ENCODE measurements around the gene RNF224. TPM values are rescaled to one million over a fixed set of nuclear protein-coding genes. Genes with fewer than 3 reads are reported as not detected.
"Not testable (repeated sequence)": the region's sequence is repeated elsewhere in the genome, so short reads cannot be mapped to it uniquely, and the experiment has no call there.

The RNF224 gene
- polyA plus RNA-seq, 4 donors = 0.03 to 83.7 TPM; not detected in 2

DNA sequence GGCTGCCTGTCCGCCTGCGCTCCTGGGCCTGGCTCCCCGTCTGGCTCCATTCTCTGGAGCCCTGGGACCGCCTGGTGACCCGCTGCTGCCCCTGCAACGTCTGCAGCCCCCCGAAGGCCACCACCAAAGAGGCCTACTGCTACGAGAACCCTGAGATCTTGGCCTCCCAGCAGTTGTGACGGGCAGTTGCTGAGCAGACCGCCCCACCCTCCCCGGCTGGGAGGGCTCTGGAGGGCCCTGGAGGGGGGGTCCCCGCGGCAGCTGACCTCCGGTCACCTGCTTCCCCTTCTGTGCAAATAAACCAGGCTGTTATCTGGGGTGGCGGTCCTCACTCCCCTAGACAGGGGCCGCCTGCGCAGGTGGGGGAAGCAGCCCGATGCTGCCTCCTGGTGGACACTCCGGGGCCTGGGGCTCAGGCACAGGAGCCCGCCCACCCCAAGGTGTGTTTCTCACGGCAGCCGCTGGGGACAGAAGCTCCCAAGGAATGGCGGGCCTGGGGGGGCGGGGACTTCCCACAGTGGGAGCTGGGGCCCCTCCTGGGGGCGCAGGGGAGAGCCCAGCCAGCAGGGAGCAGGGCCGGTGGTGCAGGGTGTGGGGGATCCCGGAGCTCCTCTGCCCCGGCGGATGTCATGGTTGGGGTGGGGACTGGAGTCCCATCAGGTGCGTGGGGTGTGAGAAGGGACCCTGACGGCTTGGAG lies 9.1 kb downstream of the RNF224 start:
- WGBS, 3 donors = 4 to 18% (median 9%) methylated on average over 19 to 31 of the region's 31 CpGs
- FAIRE-seq (no peak), DNase-seq (peak; percentile 85 to 99)
- peak overlapping the region in 1 of 3 donors; percentile 90 for H3K27ac ChIP-seq (ENCODE audit: low read depth in 1 of 3, low read length in 2 of 3)
- peak overlapping the region in 1 of 3 donors; percentile 73 for H3K4me3 ChIP-seq (ENCODE audit: low read depth in 1 of 3, low read length in 3 of 3)
- no peaks in the 10 kb centered on the region for H3K27me3 ChIP-seq (ENCODE audit: control insufficient read depth in 3 of 3, insufficient read depth in 3 of 3, low read length in 3 of 3)
- peaks cover 0 to 53% (median 0%) of the 10 kb centered on the region in 3 donors for H3K36me3 ChIP-seq (ENCODE audit: control insufficient read depth in 3 of 3, insufficient read depth in 2 of 3, low read depth in 1 of 3, low read length in 3 of 3)
- no peaks in the 10 kb centered on the region for H3K9me3 ChIP-seq (ENCODE audit: control insufficient read depth in 2 of 2, insufficient read depth in 1 of 2, low read depth in 1 of 2, low read length in 1 of 2)
- peaks cover 0 to 58% (median 3%) of the 10 kb centered on the region in 3 donors for H3K4me1 ChIP-seq (ENCODE audit: control insufficient read depth in 3 of 3, insufficient read depth in 2 of 3, low read depth in 1 of 3, low read length in 2 of 3)

DNA sequence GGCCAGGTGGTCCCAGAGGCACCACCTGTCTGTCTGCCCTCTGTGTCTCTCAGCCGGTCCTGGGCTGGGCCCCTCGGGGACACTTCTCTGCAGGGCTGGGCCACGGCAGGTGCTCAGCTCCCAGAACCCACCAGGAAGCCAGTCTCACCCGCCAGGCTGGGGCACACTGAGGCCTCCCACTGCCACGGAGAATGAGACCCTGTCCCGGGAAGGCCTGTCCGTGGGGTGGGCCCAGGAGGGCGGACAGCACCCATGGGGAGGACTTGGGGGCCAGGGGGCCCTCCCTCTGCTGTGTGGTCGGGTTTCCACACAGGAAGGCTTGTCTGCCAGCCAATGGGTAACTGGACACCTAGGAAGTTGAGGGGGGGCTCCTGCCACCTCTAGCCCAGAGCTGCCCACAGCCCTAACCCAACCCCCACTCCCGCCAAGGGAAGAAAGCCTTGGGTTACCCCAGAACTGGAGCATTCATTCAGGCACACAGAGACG lies 9.7 kb downstream of the RNF224 start:
- no peak for DNase-seq
- WGBS, 3 donors = 25 to 35% (median 30%) methylated on average over 10 to 11 of the region's 11 CpGs
- Histone ChIP-seq H3K4me3 (ENCODE audit: low read depth in 1 of 3, low read length in 3 of 3) (peak overlapping the region in 1 of 3 donors; percentile 73), H3K4me1 (ENCODE audit: control insufficient read depth in 3 of 3, insufficient read depth in 2 of 3, low read depth in 1 of 3, low read length in 2 of 3) (peaks cover 0 to 52% (median 3%) of the 10 kb centered on the region in 3 donors), H3K27ac (ENCODE audit: low read depth in 1 of 3, low read length in 2 of 3) (peak overlapping the region in 1 of 3 donors; percentile 76), H3K36me3 (ENCODE audit: control insufficient read depth in 3 of 3, insufficient read depth in 2 of 3, low read depth in 1 of 3, low read length in 3 of 3) (peaks cover 0 to 51% (median under 1%) of the 10 kb centered on the region in 3 donors), H3K27me3 (ENCODE audit: control insufficient read depth in 3 of 3, insufficient read depth in 3 of 3, low read length in 3 of 3) (no peaks in the 10 kb centered on the region), H3K9me3 (ENCODE audit: control insufficient read depth in 2 of 2, insufficient read depth in 1 of 2, low read depth in 1 of 2, low read length in 1 of 2) (no peaks in the 10 kb centered on the region)
- no peak for FAIRE-seq

DNA sequence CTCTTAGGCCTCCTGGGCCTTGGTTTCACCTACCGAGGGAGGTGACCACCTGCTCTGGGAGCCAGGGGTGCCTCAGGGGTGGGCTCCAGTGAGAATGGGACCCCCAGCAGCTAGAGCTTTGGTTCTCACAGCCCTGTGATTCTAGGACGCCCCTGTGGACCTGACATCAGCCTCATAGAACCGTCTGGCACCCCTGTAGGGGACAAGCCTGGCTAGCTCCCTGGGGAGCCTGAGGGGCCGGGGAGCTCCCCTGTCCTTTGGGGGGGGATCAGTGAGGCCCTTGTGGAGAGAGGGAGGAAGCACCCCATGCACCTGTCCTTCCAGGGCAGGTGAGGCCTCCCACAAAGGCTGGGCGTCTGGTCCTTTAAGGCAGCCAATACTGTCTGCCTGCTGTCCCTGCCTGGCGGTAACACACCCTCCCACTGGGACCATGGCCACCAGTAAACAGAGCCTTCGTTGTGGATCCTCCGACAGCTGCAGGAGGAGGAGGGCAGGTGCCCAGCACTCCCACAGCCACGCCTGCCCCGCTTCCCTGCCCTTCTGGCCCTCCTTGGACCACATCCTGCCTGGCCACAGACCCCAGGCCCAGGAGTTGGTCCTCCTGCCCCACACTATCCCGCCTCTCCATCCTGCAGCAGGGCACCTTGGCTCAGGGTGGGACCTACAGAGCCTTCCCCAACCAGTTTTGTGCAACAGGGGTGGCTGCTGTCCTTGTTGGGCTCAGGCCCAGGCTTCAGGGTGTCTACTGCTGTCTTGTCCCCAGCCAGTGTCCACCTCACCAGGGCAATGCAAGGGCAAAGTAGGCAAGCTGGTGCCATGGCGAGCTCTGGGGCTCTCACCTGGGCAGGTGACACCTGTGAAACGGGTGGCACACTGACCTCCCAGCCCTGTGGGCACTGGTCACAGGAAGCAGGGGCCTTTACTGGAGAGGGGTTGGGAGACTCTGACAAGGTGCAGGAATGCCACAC lies 10.7 kb downstream of the RNF224 start:
- H3K27me3 ChIP-seq (ENCODE audit: control insufficient read depth in 3 of 3, insufficient read depth in 3 of 3, low read length in 3 of 3) = no peaks in the 10 kb centered on the region
- peaks cover 3 to 51% (median 6%) of the 10 kb centered on the region in 3 donors for H3K36me3 ChIP-seq (ENCODE audit: control insufficient read depth in 3 of 3, insufficient read depth in 2 of 3, low read depth in 1 of 3, low read length in 3 of 3)
- DNase-seq (peak; percentile 70 to 76), FAIRE-seq (no peak)
- WGBS, 3 donors = 19 to 61% (median 43%) methylated on average over 13 of the region's 13 CpGs
- H3K27ac ChIP-seq (ENCODE audit: low read depth in 1 of 3, low read length in 2 of 3) = peak overlapping the region; percentile 27 to 76 (median 64)
- H3K9me3 ChIP-seq (ENCODE audit: control insufficient read depth in 2 of 2, insufficient read depth in 1 of 2, low read depth in 1 of 2, low read length in 1 of 2) = no peaks in the 10 kb centered on the region
- no peak overlapping the region for H3K4me3 ChIP-seq (ENCODE audit: low read depth in 1 of 3, low read length in 3 of 3)
- H3K4me1 ChIP-seq (ENCODE audit: control insufficient read depth in 3 of 3, insufficient read depth in 2 of 3, low read depth in 1 of 3, low read length in 2 of 3) = peaks cover 0 to 56% (median 7%) of the 10 kb centered on the region in 3 donors

DNA sequence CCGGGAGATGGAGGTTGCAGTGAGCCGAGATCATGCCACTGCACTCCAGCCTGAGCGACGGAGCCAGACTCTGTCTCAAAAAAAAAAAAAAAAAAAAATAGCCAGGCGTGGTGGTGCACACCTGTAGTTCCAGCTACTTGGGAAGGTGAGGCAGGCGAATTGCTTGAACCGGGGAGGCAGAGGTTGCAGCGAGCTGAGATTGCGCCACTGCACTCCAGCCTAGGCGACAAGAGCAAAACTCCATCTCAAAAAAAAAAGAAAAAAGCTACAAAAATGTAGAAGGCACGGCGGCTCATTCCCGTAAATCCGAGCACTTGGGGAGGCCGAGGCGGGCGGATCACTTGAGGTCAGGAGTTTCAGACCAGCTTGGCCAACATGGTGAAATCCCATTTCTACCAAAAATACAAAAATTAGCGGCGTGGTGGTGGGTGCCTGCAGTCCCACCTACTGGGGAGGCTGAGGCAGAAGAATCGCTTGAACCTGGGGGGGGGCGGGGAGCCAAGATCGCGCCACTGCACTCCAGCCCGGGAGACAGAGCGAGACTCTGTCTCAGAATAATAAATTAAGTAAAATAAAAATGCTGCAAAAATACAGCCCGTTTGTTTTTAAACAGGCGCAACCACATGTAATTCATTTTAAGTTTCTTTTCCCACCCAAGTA lies 12.4 kb downstream of the RNF224 start:
- H3K4me3 ChIP-seq (ENCODE audit: low read depth in 1 of 3, low read length in 3 of 3) = peak overlapping the region; percentile 62 to 71 (median 65)
- peaks cover 4 to 50% (median 9%) of the 10 kb centered on the region in 3 donors for H3K36me3 ChIP-seq (ENCODE audit: control insufficient read depth in 3 of 3, insufficient read depth in 2 of 3, low read depth in 1 of 3, low read length in 3 of 3)
- 34 to 46% (median 40%) methylated on average over 23 to 27 of the region's 27 CpGs for WGBS, 3 donors
- not testable (repeated sequence) for H3K27me3 ChIP-seq (ENCODE audit: control insufficient read depth in 3 of 3, insufficient read depth in 3 of 3, low read length in 3 of 3); FAIRE-seq; DNase-seq; H3K9me3 ChIP-seq (ENCODE audit: control insufficient read depth in 2 of 2, insufficient read depth in 1 of 2, low read depth in 1 of 2, low read length in 1 of 2)
- peaks cover 0 to 67% (median 7%) of the 10 kb centered on the region in 3 donors for H3K4me1 ChIP-seq (ENCODE audit: control insufficient read depth in 3 of 3, insufficient read depth in 2 of 3, low read depth in 1 of 3, low read length in 2 of 3)
- peak overlapping the region; percentile 96 to 98 (median 98) for H3K27ac ChIP-seq (ENCODE audit: low read depth in 1 of 3, low read length in 2 of 3)

DNA sequence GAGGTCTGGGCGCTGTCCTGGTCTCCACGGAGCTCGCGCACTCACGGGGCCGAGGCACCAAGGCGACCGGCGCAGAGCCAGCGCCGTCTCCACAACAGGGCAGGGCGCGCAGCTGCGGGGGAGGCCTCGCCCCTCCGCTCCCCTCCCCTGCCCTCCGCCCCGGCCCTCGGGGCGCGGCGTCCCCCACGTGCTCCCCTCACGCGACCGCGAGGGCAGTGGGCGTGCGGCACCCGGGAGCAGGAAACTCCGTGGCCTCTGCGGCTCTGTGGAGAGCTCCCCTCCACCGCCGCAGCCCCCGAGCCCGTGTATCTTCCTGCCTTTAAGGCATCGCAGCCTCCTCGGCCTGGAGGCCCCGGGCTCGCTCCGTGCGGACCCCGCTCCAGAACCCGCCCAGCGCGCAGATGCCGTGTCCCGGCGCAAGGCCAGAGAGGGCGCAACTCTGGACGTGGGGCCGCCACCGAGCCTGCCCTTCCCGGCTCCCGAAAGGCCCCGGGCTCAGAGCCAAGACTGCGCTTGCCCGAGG lies 13.1 kb downstream of the RNF224 start:
- peak overlapping the region; percentile 62 to 71 (median 65) for H3K4me3 ChIP-seq (ENCODE audit: low read depth in 1 of 3, low read length in 3 of 3)
- peaks cover 4 to 43% (median 9%) of the 10 kb centered on the region in 3 donors for H3K36me3 ChIP-seq (ENCODE audit: control insufficient read depth in 3 of 3, insufficient read depth in 2 of 3, low read depth in 1 of 3, low read length in 3 of 3)
- DNase-seq (peak; percentile 75 to 93), FAIRE-seq (no peak)
- peaks cover 0 to 65% (median 7%) of the 10 kb centered on the region in 3 donors for H3K4me1 ChIP-seq (ENCODE audit: control insufficient read depth in 3 of 3, insufficient read depth in 2 of 3, low read depth in 1 of 3, low read length in 2 of 3)
- no peaks in the 10 kb centered on the region for H3K27me3 ChIP-seq (ENCODE audit: control insufficient read depth in 3 of 3, insufficient read depth in 3 of 3, low read length in 3 of 3)
- peak overlapping the region; percentile 96 to 98 (median 98) for H3K27ac ChIP-seq (ENCODE audit: low read depth in 1 of 3, low read length in 2 of 3)
- H3K9me3 ChIP-seq (ENCODE audit: control insufficient read depth in 2 of 2, insufficient read depth in 1 of 2, low read depth in 1 of 2, low read length in 1 of 2) = no peaks in the 10 kb centered on the region
- WGBS, 3 donors = 0% methylated on average over 42 to 58 of the region's 58 CpGs

DNA sequence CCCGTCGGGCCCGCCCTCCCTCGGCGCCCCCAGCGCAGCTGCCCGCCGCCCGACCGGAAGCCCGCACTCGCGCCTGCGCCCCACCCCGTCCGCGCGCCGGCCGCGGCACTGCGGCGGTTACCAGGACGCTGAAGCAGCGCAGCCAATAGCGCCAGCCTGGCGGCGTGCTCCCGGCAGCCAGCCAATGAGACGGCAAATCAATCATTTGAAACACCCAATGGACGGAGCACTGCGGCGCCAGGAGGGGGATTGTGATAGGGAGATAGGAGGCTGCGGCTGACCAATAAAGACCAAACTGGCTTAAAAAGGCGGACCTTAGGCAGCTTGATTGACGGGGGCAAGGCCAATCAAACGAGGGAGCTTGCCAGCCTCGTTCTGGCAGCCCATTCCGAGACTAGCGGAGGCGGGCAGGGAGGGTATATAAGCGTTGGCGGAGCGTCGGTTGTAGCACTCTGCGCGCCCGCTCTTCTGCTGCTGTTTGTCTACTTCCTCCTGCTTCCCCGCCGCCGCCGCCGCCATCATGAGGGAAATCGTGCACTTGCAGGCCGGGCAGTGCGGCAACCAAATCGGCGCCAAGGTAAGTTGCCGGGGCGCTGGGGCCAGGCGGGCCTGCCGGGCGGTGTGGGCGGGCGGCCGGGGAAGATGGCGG lies 13.7 kb downstream of the RNF224 start, which contains the start of gene TUBB4B:
TUBB4B (plus strand) TSS at position 447 of the 649 bp plus-strand sequence; CDS start at position 521, 74 bp downstream.
- H3K4me1 ChIP-seq (ENCODE audit: control insufficient read depth in 3 of 3, insufficient read depth in 2 of 3, low read depth in 1 of 3, low read length in 2 of 3) = peaks cover 0 to 61% (median 7%) of the 10 kb centered on the region in 3 donors
- H3K36me3 ChIP-seq (ENCODE audit: control insufficient read depth in 3 of 3, insufficient read depth in 2 of 3, low read depth in 1 of 3, low read length in 3 of 3) = peaks cover 4 to 39% (median 9%) of the 10 kb centered on the region in 3 donors
- no peaks in the 10 kb centered on the region for H3K27me3 ChIP-seq (ENCODE audit: control insufficient read depth in 3 of 3, insufficient read depth in 3 of 3, low read length in 3 of 3)
- peak; percentile 39 for FAIRE-seq
- H3K4me3 ChIP-seq (ENCODE audit: low read depth in 1 of 3, low read length in 3 of 3) = peak within 1 kb of the TSS; percentile 88 to 96 (median 91)
- DNase-seq = peak; percentile 99 to 100
- no peaks in the 10 kb centered on the region for H3K9me3 ChIP-seq (ENCODE audit: control insufficient read depth in 2 of 2, insufficient read depth in 1 of 2, low read depth in 1 of 2, low read length in 1 of 2)
- 0 to 1% (median 0%) methylated on average over 55 to 67 of the region's 67 CpGs for WGBS, 3 donors
- peak within 1 kb of the TSS; percentile 96 to 98 (median 98) for H3K27ac ChIP-seq (ENCODE audit: low read depth in 1 of 3, low read length in 2 of 3)

DNA sequence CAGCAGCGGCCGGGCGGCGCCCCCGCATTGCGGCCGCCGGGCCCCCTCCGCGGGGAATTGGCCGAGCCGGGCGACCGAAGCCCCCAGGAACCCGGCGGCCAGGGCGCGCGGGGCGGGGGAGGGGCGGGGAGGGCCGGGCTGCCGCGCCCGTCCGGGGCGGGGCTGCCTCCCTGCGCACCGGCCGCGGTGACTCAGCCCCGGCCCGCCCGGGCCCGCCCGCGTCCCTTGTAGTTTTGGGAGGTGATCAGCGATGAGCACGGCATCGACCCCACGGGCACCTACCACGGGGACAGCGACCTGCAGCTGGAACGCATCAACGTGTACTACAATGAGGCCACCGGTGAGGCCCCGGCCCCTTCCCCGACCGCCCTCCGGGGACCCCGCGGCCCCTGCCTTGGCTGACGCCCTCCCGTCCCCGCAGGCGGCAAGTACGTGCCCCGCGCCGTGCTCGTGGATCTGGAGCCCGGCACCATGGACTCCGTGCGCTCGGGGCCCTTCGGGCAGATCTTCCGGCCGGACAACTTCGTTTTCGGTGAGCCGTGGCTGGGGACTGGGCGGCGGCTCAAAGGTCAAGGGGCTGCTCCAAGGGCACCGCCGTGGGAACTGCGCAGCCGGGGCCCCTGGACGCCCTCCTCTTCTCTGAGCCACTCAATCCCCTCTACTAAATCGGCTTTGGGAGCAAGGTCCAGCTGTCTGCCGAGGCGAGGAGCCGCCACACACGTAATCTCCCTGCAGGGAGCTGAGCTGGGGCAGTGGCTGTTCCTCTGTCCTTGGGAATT lies 14.4 kb downstream of the RNF224 start:
- Histone ChIP-seq H3K27me3 (ENCODE audit: control insufficient read depth in 3 of 3, insufficient read depth in 3 of 3, low read length in 3 of 3) (no peaks in the 10 kb centered on the region), H3K36me3 (ENCODE audit: control insufficient read depth in 3 of 3, insufficient read depth in 2 of 3, low read depth in 1 of 3, low read length in 3 of 3) (peaks cover 4 to 39% (median 9%) of the 10 kb centered on the region in 3 donors), H3K4me1 (ENCODE audit: control insufficient read depth in 3 of 3, insufficient read depth in 2 of 3, low read depth in 1 of 3, low read length in 2 of 3) (peaks cover 0 to 58% (median 6%) of the 10 kb centered on the region in 3 donors), H3K4me3 (ENCODE audit: low read depth in 1 of 3, low read length in 3 of 3) (peak overlapping the region; percentile 88 to 96 (median 91)), H3K27ac (ENCODE audit: low read depth in 1 of 3, low read length in 2 of 3) (peak overlapping the region; percentile 89 to 96 (median 92)), H3K9me3 (ENCODE audit: control insufficient read depth in 2 of 2, insufficient read depth in 1 of 2, low read depth in 1 of 2, low read length in 1 of 2) (no peaks in the 10 kb centered on the region)
- DNase-seq (peak; percentile 75 to 76), FAIRE-seq (no peak)
- WGBS, 3 donors = 0 to 2% (median 1%) methylated on average over 41 to 83 of the region's 83 CpGs
